ENCODE results near the gene GASK1A.

Gene GASK1A

DNA sequence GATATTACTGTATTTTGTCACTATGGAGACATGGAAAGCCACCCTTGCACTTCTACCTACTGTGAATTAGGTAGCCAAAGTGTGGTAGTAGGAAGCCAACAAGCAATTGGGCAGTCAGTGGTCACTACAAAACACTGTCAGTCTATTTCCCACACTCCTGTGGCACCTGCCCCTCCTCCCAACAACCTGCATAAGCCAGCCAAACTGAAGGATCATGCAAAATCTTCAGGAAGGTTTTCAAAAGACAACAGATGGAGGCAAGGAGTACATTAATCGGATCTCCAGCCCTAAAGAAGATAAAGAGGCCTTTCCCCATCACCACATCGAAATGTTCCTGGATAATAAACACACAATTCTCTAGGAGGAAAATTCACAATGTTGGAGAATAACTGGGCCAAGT lies 114.9 kb downstream of the GASK1A start:
- Histone ChIP-seq H3K9me3 (ENCODE audit: control insufficient read depth, insufficient read depth, low read depth, low read length) (no peaks in the 10 kb centered on the region), H3K4me1 (ENCODE audit: control insufficient read depth, insufficient read depth, low read length) (no peaks in the 10 kb centered on the region), H3K27ac (ENCODE audit: extremely low read depth, low read depth, low read length) (no peak overlapping the region), H3K4me3 (ENCODE audit: low read depth, low read length) (no peak overlapping the region), H3K36me3 (ENCODE audit: control insufficient read depth in 2 of 2, insufficient read depth in 1 of 2, low read length in 2 of 2) (no peaks in the 10 kb centered on the region)
- ChIA-PET CTCF (no interaction called here), POLR2A (no interaction called here)
- no peak for TF ChIP-seq PRDM1 (tag by site-specific recombination; IDR thresholded peaks at IDR 0.05)
- no peak for TF ChIP-seq BCL11B (tag by site-specific recombination; IDR thresholded peaks at IDR 0.05; ENCODE audit: low read depth)
- TF ChIP-seq ZNF768 (tag by site-specific recombination; IDR thresholded peaks at IDR 0.05), result no peak
- no peak for TF ChIP-seq ZNF791 (tag by site-specific recombination; IDR thresholded peaks at IDR 0.05)
- TF ChIP-seq ZNF138 (tag by site-specific recombination; IDR thresholded peaks at IDR 0.05; ENCODE audit: borderline replicate concordance), result no peak
- TF ChIP-seq, protein P1, sequence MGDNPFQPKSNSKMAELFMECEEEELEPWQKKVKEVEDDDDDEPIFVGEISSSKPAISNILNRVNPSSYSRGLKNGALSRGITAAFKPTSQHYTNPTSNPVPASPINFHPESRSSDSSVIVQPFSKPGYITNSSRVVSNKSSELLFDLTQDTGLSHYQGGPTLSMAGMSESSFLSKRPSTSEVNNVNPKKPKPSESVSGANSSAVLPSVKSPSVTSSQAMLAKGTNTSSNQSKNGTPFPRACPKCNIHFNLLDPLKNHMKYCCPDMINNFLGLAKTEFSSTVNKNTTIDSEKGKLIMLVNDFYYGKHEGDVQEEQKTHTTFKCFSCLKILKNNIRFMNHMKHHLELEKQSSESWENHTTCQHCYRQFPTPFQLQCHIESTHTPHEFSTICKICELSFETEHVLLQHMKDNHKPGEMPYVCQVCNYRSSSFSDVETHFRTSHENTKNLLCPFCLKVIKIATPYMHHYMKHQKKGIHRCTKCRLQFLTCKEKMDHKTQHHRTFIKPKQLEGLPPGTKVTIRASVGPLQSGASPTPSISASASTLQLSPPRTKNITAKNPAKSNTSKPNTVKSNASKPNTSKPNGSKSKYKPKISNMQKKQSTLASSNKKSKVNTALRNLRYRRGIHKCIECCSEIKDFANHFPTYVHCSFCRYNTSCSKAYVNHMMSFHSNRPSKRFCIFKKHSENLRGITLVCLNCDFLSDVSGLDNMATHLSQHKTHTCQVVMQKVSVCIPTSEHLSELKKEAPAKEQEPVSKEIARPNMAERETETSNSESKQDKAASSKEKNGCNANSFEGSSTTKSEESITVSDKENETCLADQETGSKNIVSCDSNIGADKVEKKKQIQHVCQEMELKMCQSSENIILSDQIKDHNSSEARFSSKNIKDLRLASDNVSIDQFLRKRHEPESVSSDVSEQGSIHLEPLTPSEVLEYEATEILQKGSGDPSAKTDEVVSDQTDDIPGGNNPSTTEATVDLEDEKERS (tag by site-specific recombination; IDR thresholded peaks at IDR 0.05), result no peak
- TF ChIP-seq, protein P2, sequence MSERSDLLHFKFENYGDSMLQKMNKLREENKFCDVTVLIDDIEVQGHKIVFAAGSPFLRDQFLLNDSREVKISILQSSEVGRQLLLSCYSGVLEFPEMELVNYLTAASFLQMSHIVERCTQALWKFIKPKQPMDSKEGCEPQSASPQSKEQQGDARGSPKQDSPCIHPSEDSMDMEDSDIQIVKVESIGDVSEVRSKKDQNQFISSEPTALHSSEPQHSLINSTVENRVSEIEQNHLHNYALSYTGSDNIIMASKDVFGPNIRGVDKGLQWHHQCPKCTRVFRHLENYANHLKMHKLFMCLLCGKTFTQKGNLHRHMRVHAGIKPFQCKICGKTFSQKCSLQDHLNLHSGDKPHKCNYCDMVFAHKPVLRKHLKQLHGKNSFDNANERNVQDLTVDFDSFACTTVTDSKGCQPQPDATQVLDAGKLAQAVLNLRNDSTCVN (tag by site-specific recombination; optimal IDR thresholded peaks at IDR 0.05), result no peak
- no peak for TF ChIP-seq ZNF221 (tag by site-specific recombination; IDR thresholded peaks at IDR 0.05; ENCODE audit: borderline replicate concordance)
- no peak for TF ChIP-seq ZNF624 (tag by site-specific recombination; IDR thresholded peaks at IDR 0.05)

DNA sequence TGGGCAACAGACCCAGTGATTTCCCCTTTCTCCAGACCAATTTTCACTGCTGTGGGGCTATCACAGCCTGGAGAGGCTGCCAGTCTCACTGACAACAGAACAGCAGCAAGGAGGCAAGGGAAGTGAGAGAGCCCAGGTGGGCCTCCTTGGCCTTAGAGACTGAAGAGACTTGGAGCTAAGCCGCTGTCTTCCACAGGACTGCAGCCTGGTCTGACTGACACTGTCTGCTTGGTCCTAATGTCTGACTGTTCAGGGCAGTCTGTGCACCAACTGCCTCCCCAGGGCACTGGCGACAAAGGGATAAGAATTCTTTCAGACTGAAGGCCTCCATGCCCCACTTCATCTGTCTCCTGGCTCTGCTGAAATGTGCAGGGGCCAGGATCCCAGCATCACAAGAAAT lies 115.3 kb downstream of the GASK1A start:
- no peak overlapping the region for H3K4me3 ChIP-seq (ENCODE audit: low read depth, low read length)
- H3K4me1 ChIP-seq (ENCODE audit: control insufficient read depth, insufficient read depth, low read length), result no peaks in the 10 kb centered on the region
- POLR2A ChIA-PET, result no interaction called here
- no peaks in the 10 kb centered on the region for H3K9me3 ChIP-seq (ENCODE audit: control insufficient read depth, insufficient read depth, low read depth, low read length)
- no peaks in the 10 kb centered on the region for H3K36me3 ChIP-seq (ENCODE audit: control insufficient read depth in 2 of 2, insufficient read depth in 1 of 2, low read length in 2 of 2)
- no peak overlapping the region for H3K27ac ChIP-seq (ENCODE audit: extremely low read depth, low read depth, low read length)
- CTCF ChIA-PET, result interaction anchor here (0.5 kb wide), 1 partner anchor 1182 kb away, joined by 3 read pairs; no protein-coding TSS in a partner anchor
- TF ChIP-seq ZNF560 (tag by site-specific recombination; IDR thresholded peaks at IDR 0.05; ENCODE audit: borderline replicate concordance) (no peak), ZNF138 (tag by site-specific recombination; IDR thresholded peaks at IDR 0.05; ENCODE audit: borderline replicate concordance) (no peak), ZNF677 (tag by site-specific recombination; IDR thresholded peaks at IDR 0.05) (no peak), ZNF140 (tag by site-specific recombination; IDR thresholded peaks at IDR 0.05) (no peak), ZNF701 (tag by site-specific recombination; IDR thresholded peaks at IDR 0.05) (no peak), ZFP3 (tag by site-specific recombination; IDR thresholded peaks at IDR 0.05; ENCODE audit: low read depth) (no peak), ZNF211 (tag by site-specific recombination; IDR thresholded peaks at IDR 0.05; ENCODE audit: low read depth) (no peak)
- TF ChIP-seq, protein P3, sequence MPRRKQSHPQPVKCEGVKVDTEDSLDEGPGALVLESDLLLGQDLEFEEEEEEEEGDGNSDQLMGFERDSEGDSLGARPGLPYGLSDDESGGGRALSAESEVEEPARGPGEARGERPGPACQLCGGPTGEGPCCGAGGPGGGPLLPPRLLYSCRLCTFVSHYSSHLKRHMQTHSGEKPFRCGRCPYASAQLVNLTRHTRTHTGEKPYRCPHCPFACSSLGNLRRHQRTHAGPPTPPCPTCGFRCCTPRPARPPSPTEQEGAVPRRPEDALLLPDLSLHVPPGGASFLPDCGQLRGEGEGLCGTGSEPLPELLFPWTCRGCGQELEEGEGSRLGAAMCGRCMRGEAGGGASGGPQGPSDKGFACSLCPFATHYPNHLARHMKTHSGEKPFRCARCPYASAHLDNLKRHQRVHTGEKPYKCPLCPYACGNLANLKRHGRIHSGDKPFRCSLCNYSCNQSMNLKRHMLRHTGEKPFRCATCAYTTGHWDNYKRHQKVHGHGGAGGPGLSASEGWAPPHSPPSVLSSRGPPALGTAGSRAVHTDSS (tag by site-specific recombination; IDR thresholded peaks at IDR 0.05), result no peak
- TF ChIP-seq, protein P1 (tag by site-specific recombination; IDR thresholded peaks at IDR 0.05), result no peak
- TF ChIP-seq, protein P4, sequence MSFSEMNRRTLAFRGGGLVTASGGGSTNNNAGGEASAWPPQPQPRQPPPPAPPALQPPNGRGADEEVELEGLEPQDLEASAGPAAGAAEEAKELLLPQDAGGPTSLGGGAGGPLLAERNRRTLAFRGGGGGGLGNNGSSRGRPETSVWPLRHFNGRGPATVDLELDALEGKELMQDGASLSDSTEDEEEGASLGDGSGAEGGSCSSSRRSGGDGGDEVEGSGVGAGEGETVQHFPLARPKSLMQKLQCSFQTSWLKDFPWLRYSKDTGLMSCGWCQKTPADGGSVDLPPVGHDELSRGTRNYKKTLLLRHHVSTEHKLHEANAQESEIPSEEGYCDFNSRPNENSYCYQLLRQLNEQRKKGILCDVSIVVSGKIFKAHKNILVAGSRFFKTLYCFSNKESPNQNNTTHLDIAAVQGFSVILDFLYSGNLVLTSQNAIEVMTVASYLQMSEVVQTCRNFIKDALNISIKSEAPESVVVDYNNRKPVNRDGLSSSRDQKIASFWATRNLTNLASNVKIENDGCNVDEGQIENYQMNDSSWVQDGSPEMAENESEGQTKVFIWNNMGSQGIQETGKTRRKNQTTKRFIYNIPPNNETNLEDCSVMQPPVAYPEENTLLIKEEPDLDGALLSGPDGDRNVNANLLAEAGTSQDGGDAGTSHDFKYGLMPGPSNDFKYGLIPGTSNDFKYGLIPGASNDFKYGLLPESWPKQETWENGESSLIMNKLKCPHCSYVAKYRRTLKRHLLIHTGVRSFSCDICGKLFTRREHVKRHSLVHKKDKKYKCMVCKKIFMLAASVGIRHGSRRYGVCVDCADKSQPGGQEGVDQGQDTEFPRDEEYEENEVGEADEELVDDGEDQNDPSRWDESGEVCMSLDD (tag by site-specific recombination; IDR thresholded peaks at IDR 0.05), result no peak
- TF ChIP-seq, protein P5, sequence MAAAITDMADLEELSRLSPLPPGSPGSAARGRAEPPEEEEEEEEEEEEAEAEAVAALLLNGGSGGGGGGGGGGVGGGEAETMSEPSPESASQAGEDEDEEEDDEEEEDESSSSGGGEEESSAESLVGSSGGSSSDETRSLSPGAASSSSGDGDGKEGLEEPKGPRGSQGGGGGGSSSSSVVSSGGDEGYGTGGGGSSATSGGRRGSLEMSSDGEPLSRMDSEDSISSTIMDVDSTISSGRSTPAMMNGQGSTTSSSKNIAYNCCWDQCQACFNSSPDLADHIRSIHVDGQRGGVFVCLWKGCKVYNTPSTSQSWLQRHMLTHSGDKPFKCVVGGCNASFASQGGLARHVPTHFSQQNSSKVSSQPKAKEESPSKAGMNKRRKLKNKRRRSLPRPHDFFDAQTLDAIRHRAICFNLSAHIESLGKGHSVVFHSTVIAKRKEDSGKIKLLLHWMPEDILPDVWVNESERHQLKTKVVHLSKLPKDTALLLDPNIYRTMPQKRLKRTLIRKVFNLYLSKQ (tag by site-specific recombination; IDR thresholded peaks at IDR 0.05; ENCODE audit: borderline replicate concordance), result no peak
- TF ChIP-seq, protein P6, sequence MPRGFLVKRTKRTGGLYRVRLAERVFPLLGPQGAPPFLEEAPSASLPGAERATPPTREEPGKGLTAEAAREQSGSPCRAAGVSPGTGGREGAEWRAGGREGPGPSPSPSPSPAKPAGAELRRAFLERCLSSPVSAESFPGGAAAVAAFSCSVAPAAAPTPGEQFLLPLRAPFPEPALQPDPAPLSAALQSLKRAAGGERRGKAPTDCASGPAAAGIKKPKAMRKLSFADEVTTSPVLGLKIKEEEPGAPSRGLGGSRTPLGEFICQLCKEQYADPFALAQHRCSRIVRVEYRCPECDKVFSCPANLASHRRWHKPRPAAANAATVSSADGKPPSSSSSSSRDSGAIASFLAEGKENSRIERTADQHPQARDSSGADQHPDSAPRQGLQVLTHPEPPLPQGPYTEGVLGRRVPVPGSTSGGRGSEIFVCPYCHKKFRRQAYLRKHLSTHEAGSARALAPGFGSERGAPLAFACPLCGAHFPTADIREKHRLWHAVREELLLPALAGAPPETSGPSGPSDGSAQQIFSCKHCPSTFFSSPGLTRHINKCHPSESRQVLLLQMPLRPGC (tag by site-specific recombination; IDR thresholded peaks at IDR 0.05), result no peak
